ENCODE results near the gene LIPF. TPM values are rescaled to one million over a fixed set of nuclear protein-coding genes. Genes with fewer than 3 reads are reported as not detected.

The LIPF gene
- total RNA-seq, 1 experiment from 2014 or later = not detected

- TF ChIP-seq ZNF281 (CRISPR knock-in tag; IDR thresholded peaks at IDR 0.05) = no peak
- TF ChIP-seq HMGXB4 (CRISPR knock-in tag; IDR thresholded peaks at IDR 0.05) = no peak
- no peak for TF ChIP-seq NFATC4 (CRISPR knock-in tag; IDR thresholded peaks at IDR 0.05)
These were observed 29.3 kb downstream of the LIPF start (continued) for GRCh38 chr10:88693392-88694020.

GRCh38 chr10:88702848-88703597 is 38.8 kb downstream of the LIPF start:
- Mint-ChIP-seq H3K4me1 (peaks cover 24% of the 10 kb centered on the region), H3K27ac (no peak overlapping the region), H3K9me3 (no peaks in the 10 kb centered on the region), H3K27me3 (ENCODE audit: low read depth) (peaks cover 100% of the 10 kb centered on the region), H3K4me3 (no peak overlapping the region), H3K36me3 (no peaks in the 10 kb centered on the region)
- ATAC-seq = peak; percentile 98
- CTCF ChIA-PET = interaction anchor here (0.6 to 1.1 kb wide), 3 partner anchors 10 to 46 kb away, joined by 3 to 10 read pairs (median 4); no protein-coding TSS in a partner anchor
- POLR2A ChIA-PET = no interaction called here
- peak; percentile 39 for DNase-seq (ENCODE audit: low spot score)
- TF ChIP-seq CDX4 (CRISPR knock-in tag; IDR thresholded peaks at IDR 0.05; ENCODE audit: borderline replicate concordance) (no peak), CTCF (IDR thresholded peaks at IDR 0.05) (no peak), IRF2 (CRISPR knock-in tag; IDR thresholded peaks at IDR 0.05; ENCODE audit: borderline replicate concordance, low read depth) (no peak), ZNF671 (CRISPR knock-in tag; IDR thresholded peaks at IDR 0.05) (no peak), ESRRA (CRISPR knock-in tag; IDR thresholded peaks at IDR 0.05; ENCODE audit: borderline replicate concordance) (no peak), TEAD1 (CRISPR knock-in tag; IDR thresholded peaks at IDR 0.05) (peak; percentile 42; the same call in 1 of the 2 replicates), FOXK1 (CRISPR knock-in tag; IDR thresholded peaks at IDR 0.05) (0 out of 2 replicates have a peak, but pooled peaks have one; percentile 56), ARID4B (CRISPR knock-in tag; IDR thresholded peaks at IDR 0.05; ENCODE audit: borderline replicate concordance) (no peak), FOXP1 (CRISPR knock-in tag; IDR thresholded peaks at IDR 0.05; ENCODE audit: borderline replicate concordance) (no peak), TEAD4 (CRISPR knock-in tag; IDR thresholded peaks at IDR 0.05) (peak; percentile 40; the same call in 1 of the 2 replicates), GABPB1 (CRISPR knock-in tag; IDR thresholded peaks at IDR 0.05) (no peak), CREB1 (CRISPR knock-in tag; IDR thresholded peaks at IDR 0.05) (no peak), ZNF512 (CRISPR knock-in tag; IDR thresholded peaks at IDR 0.05; ENCODE audit: borderline replicate concordance) (no peak), ZNF281 (CRISPR knock-in tag; IDR thresholded peaks at IDR 0.05) (no peak), KAT7 (CRISPR knock-in tag; IDR thresholded peaks at IDR 0.05; ENCODE audit: borderline replicate concordance) (no peak)

All from WTC11 (cell line).